SW480 (cell line): ENCODE measurements around the gene COPS9.
A peak's percentile ranks its signal among the peaks of the same experiment; 100 is the strongest.

Source experiments
- DNase-seq: peaks from one replicate; pipeline ENCODE4 v3.0.0-alpha.2; 2016; ENCODE audit warnings: low spot score

Gene COPS9

DNA sequence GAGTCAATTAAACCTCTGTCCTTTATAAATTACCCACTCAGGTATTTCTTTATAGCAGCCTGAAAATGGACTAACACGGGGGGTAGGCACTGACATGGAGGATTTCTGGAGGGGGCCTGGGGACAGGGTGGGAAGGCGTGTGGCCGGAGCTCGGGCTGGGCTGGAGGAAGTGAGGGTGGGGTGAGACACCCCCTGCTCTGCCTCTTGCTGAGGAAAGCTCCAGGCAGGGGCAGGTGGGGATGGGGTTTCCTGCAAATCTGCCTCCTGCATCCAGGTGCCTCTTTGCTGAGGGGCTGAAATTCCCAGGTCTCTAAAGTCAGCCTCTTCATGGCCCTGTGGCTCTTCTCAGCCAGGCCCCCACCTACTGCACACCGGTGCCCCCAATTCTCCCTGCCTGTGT, 30.1 kb upstream of the COPS9 start:
- DNase-seq, result no peak

DNA sequence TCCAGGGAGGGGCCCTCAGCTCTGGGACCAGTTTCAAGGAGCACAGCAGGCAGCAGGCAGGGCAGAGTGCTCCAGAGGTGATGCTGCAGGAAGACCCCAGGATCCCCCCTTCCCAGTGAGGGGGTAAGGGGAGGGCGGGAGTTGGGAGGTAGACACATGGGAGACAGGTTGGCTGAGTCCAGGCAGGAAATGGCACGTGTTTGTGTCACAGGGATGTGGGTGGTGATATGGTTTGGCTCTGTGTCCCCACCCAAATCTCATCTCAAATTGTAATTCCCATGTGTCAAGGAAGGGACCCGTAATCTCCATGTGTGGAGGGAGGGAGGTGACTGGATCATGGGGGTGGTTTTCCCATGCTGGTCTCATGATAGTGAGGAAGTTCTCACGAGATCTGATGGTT, 29.6 kb upstream of the COPS9 start:
- no peak for DNase-seq

DNA sequence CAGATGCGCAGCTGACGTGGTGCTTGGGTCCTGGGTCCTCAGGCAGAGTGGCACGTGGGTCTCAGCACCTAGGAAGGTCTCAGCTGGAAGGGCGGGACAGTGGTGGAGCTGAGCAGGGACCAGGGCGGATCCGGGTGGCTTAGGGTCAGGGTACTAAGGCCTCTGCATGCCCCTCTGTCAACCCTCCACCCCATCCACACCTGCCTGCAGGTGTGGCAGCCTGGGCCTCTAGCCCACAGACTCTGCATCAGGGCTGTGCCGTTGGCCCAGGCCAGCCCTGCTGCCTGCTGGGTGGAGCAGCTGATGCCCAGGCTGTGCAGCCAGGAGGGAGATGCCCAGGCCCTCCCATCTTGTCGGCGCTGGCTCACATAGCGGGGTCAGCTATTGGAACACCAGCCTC, 28.9 kb upstream of the COPS9 start:
- DNase-seq, result no peak

DNA sequence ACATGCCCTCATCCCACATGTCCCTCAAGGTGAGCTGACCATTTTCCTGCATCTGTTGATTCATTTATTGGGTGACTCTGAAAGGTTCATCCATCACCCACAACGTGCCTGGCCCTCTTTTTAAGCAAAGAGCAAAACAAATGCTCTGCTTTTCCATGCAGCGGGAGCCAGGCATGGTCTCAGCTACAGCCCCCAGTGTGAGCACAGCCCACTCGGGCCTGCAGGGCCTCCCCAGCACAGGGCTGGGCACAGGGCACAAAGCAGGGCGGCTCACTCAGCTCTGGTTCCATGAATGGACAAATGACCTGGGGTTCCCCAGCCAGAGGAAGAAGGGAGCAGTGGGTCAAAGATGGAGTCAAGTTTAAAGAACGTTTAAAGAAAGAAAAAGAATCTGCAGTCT, 28.5 kb upstream of the COPS9 start:
- DNase-seq, result no peak

DNA sequence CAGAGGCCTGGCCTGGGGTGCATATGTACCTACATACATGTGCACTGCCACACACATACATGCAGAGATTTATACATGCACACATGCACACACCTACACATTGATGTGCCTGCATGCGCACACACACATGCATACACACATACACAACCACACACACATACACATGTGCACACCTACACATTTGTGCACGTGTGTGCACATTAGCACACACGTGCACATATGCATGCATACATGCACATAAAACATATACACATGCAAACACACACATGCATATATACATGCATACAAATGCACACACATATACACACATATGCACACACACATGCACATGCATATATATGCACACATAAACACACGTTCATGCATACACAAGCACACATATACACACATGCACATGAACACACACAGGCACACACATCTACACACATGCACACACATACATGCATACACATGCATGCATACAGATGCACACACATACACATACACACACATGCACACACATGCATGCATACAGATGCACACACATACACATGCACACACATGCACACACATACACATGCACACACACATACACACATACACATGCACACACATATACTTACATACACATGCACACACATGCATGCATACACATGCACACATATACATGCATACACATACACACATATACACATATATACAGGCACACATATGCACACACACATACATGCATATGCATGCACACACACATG, 27.9 kb upstream of the COPS9 start:
- no peak for DNase-seq

DNA sequence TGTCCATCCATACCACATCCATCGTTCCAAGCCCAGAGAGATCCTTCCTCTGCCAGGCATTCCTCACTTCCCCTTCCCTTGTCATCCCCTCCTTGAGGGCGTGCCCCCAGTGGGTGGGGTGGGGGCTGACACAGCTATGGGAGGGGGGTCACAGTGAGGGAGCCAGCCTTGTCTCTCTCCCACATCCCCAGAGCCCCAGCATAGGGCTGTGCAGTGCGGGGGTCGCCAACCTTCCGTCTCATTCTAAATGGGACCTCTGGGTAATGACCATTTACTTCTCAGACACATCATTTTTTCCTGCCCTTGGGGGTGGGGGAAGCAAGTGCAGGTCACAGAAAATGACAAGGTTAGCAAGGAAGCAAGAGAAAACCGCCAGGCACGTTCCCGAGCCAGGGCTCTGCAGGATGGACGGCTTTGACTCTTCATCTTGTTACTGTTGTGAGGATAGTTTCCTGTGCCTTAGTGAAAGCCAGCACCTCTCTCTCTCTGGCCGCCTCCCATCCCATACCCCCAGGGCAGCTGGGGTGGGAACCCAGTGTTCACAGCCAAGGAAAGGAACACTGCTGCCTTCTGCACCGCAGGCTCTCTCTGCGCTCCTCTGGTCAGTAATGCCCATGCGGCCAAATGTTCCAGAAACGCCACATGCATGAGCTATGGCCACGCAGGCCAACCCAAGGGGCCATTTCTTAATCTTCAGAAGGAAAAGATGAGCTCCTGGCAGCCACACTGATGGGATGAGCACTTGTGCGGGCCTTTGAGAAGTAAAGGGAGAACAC, 27.0 kb upstream of the COPS9 start:
- no peak for DNase-seq

DNA sequence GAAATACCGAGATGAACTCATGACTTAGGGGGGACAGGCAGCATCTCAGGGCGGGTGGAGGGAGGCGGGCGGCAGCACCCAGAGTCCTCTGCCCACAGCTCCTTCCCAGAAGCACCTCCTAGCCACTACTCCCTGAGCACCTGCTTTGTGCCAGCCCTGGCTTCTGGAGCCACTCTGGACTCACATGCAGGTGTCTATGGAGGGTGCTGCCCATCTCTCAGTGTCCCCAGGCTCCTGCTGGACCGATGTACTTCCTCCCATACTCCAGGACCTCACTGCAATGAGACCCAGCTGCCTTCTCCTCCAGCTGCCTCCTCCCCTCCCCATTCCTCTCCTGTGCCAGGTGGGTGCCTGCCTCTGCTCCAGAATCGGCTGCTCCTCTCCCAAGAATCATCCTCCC, 26.4 kb upstream of the COPS9 start:
- no peak for DNase-seq

DNA sequence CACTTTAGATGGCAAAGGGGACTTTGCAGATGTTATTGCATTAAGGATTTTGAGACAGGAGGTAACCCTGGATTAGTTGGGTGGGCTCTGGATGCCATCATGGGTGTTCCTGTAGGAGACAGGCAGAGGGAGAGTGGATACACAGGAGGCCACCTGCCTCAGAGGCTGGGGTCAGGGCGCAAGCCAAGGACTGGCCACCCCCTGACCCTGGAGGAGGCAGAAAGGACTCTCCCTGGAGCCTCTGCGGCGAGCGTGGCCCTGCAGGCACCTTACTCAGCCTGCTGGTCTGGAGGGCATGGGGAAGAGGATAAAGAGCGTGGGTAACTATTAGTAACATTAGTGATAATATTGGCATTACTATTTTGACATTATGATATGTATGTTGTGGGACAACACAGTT, 25.9 kb upstream of the COPS9 start:
- no peak for DNase-seq

DNA sequence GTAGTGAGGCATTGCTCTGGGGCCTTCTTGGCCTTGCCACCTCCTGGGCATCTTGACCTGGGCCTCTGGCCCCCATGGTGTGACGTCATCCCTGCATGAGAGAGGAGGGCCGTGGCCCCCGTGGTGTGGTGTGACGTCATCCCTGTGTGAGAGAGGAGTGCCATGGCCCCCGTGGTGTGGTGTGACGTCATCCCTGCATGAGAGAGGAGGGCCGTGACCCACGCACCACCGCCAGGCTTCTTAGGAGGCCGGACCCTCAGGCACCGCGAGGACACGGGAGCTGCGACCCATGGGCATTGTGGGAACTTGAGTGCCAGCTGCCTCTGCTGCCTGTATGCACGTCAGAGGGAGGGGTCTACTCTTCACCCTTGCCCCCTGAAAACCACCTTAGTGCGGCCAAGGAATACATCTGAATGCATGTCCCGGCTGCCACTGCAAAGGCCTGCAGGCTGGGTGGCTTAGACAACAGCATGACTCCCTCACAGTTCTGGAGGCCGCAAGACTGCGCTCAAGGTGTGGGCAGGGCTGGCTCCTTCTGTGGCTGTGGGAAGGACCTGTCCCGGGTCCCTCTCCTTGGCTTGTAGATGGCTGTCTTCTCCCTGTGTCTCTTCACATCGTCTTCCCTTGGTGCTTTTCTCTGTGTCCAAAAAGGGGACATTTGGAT, 25.1 kb upstream of the COPS9 start:
- no peak for DNase-seq

DNA sequence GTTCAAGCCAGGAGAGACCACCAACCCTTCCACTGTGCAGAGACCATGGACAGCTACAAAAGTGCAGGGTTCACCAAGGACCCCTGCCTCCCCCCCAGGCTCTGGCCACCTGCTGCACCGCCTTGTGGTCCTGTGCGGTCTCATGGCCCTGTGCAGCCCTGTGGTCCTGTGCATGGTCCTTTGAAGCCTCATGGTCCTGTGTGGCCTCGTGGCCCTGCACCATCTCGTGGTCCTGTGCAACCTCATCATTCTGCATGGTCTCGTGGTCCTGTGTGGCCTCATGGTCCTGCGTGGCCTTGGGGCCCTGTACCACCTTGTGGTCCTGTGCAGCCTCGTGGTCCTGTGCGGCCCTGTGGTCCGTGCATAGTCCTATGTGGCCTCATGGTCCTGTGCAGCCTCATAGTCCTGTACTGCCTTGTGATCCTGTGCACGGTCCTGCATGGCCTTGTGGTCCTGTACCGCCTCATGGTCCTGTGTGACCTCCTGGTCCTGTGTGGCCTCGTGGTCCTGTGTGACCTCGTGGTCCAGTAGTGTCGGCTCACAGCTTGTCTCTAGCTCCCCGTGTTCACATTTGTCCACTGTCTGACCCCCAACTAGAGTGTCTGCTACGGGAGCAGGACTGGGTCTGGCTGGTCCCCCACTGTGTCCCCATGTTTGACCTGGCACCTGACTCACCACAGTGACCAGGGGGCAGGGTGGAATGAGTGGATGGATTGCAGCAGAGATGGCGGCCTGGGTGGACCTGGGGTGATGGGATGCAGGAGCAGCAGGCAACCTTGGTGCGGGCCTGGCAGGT, 24.4 kb upstream of the COPS9 start:
- no peak for DNase-seq

DNA sequence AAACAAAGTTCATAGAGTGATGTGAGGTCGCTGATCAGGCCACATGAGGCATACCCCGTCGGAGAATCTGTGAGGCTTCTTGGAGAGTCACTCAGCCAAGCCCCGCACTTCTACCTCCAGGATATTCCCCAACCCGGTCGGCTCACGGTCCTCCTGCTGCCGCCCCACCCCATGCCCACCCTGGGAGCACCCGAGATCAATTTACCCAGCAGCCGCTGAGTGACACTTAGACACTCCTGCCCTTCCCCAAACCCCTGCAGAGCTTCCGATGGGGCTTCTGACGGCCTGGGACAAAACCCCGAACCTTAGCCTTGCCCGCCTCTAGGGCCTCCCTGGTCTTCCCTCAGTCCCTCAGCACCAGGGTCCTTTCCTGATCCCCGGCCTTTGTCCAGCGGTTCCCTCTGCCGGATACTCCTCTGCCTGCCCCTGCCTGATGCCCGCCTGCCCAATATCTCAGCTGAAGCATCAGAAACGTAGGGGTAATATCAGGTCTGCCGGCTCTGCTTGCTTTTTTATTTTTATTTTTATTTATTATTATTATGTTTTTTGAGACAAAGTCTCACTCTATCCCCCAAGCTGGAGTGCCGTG, 23.2 kb upstream of the COPS9 start:
- DNase-seq, result no peak

DNA sequence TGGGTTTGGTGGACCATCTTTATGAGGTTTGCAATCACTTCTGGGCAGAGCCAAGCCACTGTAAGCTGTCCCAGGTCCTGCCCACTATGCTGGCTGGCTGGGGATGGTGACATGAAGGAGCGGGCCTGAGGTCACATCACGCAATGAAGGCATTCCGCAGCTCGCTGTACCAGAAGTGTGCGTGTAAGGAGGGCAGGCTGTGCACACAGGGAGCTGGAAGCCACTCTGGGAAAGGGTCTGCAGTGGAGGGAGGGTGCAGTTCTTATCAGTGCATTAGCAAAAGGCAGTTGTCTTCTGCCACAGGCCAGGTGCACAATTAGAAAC, 21.0 kb upstream of the COPS9 start:
- DNase-seq, result no peak

DNA sequence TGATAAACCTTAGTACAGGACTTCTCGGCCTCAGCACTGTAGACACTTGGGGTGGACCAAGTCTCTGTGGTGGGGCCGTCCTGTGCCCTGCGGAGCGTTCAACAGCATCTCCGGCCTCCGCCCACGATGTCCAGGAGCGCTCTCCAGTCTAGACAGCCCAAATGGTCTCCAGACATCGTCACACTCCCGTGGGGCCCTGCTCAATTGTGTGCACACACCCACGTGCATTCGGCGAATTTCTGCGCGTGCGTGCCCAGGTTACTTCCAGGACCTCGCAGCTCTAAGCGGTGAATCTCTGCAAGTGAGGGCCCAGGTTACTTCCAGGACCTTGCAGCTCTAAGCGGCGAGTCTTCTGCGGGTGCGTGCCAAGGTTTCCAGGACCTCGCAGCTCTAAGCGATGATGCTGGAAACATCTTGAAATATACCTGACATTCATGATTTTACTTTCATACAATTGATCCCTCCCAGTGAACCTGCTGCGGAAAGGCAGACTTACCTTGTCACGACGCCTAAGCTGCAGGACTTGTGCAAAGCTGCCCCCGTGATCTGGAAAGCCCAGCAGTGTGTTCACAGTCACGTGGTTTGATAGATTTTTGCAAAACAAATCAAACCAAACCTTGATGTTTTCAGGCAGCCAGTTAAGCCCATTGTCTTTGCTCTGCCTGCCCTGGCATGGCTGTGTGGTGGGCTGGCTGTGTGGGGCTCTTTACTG, 20.5 kb upstream of the COPS9 start:
- no peak for DNase-seq

DNA sequence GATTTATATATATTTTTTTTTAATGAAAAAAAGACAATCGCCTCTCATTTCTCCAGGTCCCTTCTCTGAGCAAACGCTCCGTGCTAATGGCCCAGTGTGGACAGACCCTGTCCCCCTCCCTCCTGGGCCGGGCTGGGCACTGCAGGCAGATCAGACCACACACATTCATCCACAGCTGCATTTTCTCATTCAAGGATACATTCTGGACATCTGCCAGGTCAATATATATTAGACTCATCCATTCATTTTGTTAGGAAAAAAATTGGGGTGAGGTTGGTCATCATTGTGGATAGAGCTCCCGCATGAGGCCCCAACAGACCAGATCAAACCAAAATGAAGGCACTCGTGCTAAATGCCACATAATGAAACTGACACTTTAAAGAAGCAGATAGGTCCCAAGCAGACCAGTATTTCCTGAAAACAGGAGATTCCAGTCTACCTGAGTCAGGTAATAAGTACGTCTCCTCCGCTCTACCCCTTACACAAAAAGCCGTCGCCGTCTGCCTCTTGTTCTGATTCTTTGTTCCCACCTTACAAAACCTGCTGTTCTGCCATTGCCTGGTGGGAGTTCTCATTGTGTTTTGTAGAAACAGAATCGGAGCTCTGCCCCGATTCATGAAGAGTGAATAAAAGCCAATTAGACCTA, 19.8 kb upstream of the COPS9 start:
- DNase-seq, result no peak

DNA sequence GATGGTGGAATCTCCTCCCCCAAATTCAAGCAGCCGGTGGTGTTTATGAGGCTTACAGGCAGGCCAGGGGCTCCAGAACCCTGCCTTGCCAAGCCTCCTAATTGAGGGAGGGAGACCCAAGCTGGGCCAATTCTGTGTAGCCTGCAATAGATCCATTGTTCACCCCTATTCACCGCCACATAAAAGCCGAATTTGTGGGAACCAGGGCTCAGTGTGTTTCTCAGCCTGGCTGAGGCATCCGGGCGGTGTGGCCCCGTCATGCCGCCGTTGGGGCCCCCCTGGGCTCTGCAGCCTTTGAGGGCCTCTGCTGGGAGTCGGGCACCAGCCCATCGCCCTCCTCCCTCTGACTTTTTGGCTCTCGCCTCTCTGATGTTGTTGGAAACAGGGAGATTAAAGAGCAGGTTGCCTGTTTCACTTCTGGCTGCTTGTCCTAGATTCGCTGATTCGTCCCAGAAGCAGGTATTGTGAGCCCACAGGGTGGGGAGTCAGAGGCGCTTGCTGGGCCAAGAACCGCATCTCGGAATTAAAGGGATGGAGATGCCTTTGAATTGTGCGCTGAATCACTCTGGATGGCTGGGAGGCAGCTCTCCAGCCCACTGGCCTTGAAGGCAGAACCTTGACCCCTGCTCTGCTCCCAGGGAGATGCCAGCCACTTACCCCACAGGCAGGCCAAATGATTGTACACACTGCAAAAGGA, 19.1 kb upstream of the COPS9 start:
- DNase-seq, result no peak

DNA sequence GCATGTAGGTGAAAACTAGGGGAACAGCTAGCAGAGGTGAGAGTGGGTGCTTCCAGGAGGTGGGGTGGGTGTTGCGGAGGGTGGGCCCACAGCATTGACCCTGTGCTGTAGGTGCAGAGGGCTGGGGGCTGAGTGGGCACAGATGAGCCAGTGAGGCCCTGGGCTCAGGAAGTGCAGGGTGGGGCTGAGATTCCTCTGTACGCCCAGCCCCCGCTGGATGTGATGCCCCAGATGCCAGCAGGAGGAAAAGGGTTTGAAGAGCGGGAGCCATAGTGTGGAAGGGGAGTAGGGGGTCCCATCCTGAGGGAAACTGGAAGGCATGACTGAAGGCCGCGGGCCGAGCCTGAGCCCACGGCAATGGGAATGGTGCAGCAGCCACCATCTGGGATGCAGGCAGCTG, 18.5 kb upstream of the COPS9 start:
- DNase-seq, result no peak

DNA sequence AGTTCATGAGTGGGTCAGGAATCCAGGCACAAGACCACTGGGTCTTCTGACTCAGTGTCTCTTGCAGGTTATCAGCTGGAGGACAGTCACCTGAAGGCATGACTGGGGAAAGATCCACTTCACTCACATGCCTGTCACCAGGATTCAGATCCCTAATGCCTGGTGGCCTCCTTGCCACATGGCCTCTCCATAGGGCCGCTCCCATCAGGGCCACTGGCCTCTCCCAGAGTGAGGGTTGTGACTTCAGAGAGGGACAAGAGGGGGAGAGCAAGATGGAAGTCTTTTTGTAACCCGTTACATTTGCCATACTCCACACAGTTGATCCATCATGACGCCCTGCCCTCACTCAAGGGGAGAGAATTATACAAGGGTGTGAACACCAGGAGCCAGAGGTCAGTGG, 17.3 kb upstream of the COPS9 start:
- DNase-seq, result no peak

DNA sequence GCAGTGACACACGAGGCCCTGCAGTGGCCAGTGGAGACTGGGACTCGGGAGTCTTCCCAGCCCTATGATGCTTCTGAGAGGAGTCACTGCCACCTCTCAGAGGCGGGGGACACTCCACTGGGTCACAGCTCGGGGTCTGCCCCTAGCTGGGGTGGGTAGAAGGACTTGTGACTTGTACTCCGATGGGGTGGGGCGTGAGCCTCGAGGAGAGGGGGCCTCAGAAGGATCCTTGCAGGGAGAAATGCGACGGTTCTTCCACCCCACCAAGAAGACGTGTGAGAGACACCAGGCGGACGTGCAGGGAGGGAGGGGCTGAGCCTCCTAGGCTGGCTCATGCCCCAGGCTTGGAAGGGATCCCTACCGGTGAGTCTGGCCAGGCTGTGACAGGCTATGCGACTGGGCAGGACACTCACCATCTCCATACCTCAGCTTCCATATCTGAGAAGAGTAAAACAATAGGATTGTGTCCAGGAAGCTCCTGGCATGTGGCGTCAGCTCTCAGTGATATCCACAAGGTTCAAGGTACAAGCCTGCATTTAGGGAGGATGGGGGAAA, 15.4 kb upstream of the COPS9 start:
- DNase-seq, result no peak

DNA sequence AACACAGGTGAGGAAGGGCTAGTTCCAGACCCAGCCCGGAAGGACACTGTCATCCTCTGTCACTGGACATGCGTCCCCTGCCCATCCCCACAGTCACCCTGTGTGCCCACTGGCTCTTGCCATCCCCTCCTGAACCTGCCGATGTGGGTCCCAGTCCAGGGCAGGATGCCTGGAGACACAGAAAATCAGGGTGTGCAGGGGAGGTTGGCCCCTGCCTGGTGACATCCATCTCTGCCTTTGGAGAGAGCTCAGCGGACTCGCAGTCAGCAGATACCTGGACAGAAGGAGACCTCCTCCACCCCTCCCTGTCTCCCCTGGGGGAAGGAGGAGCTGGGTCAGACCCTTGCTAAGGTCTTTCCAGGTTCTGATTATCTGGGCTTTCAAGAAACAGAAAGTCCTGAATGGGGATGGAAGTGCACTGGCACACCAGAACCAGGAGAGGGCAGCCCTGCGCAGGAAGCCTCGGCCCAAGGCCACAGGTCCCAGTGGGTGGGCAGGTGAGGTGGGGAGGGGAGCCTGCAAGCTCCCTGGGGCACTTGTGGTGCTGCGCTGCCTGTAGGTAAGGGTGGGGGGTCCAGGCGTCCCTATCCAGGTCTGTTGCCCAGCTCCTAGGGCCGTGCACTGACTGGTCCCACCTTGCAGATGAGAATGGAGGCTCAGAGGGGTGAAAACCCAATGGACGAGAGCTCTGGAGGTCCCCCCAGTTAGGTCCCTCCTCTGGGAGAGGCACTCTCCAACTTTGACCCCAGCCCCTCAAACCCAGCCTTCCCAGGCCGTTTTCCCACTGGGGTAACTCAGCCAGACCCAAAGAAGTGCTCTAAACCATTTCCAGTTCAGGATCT, 14.1 kb upstream of the COPS9 start:
- peak; percentile 22 for DNase-seq
